ENCODE data around the gene SMOC1. TPM values are rescaled to one million over a fixed set of nuclear protein-coding genes. Genes with fewer than 3 reads are reported as not detected.

Gene SMOC1
- polyA plus RNA-seq, 4 donors: 1.7 to 2.4 (median 2.0) TPM

DNA sequence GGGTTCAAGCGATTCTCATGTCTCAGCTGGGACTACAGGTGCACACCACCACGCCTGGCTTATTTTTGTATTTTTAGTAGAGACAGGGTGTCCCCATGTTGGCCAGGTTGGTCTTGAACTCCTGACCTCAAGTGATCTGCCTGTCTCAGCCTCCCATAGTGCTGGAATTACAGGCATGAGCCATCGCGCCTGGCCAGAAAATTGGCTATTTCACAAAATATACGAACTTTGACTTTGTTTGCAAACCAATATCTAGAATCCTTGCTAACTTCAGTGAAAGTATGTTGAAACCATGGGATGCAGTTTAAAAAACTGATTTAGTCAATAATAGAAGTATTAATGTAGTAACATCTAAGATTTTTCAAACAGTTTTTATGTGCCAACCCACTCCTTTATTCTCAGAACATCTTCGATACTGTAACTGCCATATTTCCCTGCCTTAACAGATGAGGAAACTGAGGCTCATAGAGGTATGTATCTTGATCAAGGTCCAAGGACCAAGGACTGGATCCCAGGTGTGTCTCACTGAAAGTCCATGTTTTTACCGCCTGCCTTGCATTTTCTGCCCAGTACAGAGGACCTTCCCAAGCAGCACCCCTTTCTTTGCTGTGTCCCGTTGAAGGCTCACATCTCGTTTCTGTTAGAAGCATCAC, 54.5 kb downstream of the SMOC1 start:
- no peak for DNase-seq (ENCODE audit: low read depth in 4 of 4, low spot score in 2 of 4)

DNA sequence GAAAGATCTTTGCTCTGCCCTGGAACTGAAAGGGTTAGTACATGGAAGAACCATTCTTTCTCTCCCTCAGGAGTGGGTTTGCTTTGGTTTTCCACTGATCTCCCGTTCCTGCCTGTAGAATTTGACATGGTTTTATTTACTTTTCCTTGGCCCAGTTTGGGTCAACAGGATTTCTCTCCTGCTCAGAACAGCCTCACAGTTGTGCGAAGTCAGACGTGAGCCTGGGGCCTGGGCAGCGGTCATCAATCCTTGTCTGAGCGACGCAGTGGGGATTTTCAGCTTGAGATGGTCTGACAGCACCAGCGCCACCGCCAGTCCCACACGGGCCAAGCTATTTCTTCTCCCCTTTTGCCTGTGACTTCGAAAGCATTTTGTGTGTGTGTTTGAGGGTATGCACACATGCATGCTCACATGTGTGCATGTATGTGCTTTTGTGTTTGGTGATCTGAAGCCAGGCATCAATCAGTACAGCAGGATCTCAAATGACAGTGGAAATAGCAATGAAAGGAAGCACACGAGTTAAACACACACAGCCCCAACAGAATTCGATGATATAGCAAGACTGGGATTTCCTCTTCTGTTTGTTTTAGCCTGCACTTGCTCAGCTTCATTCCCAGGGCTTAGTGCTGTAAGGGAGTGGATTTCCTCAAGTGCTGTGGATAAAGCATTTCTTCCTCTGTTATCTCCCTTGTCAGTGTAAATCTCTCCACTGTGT, 58.3 kb downstream of the SMOC1 start:
- DNase-seq (ENCODE audit: low read depth in 4 of 4, low spot score in 2 of 4): no peak

DNA sequence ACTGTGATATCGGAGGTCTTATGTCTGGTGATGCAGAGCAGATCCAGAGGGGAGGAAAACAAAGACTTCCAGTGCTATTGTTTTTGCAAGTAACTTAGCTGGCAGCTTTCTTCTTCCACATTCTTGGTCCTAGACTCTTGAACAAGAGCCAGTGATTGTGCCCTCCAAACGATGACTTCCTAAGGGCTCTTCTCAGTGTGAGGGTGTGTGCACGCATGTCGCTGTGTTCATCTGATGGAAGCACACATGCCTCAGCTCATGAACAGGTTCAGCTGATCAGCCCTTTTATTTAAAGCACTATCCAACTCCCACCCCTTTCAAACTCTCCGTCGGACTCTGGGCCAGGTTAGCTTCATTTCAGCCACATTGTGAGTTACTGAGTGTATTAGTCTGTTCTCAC, 59.5 kb downstream of the SMOC1 start:
- no peak for DNase-seq (ENCODE audit: low read depth in 4 of 4, low spot score in 2 of 4)

DNA sequence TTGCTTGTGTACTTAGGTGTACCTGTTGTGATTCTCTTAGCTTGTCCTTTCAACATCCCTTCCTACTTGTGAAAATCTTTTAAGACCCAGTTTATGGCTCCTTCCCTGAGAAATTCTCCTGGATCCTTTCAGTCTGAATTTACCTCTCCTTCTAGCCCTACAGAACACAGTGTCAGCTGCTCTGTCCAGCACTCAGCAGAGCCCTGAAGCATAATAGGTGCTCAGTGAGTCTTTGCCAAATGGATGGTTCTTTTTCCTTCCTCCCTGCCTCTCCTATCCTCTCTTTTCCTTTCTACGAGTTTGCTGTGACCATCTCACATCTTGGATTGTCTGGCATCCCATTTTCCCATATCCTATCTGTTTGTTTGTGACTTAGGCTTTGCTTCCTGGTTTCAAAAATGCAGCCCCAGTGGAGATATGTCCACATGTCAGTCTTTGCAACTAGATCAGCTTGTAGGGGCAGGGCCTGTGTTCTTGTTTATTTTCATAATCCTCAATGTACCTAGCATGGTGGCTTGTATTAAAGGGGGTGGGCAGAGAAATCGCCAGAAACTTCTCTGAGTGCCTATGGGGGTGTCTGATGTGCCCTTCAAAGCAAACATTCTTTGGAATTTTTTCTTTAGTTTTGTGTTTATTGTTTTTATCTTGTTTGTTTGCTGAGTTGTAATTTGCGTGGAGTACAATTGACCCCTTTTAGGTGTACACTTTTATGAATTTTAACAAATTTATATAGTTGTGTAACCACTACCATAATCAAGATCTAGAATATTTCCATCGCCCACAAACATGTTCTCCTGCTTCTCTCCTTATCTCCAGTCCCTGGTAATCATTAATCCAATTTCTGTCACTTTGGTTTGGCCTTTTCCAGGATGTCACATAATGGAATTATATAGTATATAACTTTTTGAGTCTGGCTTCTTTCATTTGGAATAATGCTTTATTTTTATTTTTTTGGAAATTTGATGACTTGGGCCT, 62.8 kb downstream of the SMOC1 start:
- no peak for DNase-seq (ENCODE audit: low read depth in 4 of 4, low spot score in 2 of 4)

DNA sequence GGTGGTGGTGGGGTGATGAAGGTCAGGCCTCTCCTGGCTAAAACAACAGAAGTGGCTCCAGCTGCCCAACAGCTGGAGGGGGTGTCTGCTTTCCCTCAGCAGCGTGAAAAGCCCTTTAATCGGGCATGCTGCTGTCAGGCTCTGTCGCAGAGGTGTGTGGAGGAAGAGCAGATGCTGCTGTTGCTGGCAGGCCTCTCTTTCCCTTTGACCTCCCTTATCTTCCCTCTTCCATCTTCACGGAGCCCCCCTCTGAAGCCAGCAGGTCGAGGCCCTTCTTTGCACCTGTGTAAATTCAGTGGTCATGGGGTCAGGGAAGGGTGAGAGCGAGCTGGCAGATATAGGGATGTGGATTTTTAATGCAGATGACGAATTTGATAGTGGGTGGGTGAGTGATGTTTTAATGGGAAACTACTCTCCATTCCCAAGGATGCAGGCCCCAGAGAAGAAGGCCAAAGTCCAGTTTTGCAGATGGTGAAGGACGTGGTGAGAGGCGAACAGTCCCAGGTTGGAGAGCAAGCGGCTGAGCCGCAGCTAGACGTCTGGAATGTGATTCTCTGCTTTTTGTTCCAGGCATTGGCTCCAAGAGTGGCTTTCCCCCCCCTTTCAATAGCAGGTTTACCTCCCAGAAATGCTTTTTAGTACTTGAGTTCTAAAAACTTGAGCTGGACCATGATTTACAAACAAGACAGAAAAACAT, 64.0 kb downstream of the SMOC1 start:
- DNase-seq (ENCODE audit: low read depth in 4 of 4, low spot score in 2 of 4): no peak

DNA sequence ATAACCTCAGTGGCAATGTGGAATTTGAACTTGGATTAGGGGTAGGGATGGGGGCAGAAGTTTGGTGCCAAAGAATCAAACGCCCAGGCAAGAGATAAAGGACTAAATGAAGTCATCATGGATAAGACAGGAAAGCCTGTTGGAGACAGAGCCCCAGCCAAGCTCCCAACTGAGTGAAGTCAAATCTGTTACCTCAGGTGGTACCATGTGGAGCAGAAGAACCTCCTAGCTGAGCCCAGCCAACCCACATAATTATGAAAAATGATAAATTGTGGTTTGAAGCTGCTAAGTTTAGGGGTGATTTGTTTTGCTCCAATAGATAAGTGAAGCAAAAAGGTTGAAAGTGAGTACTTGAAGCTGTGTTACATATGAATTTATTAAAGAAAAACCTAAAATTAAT, 66.1 kb downstream of the SMOC1 start:
- no peak for DNase-seq (ENCODE audit: low read depth in 4 of 4, low spot score in 2 of 4)

DNA sequence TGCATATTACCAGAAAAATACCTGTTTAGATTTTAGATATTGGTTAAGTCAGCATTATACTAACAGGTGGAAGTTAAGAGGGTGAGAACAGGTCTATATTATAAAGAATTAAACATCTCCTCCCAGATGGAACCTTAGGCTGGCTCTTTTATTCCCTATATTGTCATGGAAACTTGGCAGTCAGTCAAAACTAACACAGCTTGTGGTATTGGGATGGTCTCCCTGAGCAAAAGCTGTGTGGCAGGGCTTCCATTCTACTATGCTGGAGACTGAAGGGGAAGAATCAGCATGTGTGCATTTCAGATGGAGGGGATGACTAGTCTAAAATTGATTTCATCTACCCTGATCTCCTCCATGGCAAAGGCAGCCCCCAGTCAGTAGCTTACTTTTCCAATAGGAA, 66.7 kb downstream of the SMOC1 start:
- DNase-seq (ENCODE audit: low read depth in 4 of 4, low spot score in 2 of 4): no peak

DNA sequence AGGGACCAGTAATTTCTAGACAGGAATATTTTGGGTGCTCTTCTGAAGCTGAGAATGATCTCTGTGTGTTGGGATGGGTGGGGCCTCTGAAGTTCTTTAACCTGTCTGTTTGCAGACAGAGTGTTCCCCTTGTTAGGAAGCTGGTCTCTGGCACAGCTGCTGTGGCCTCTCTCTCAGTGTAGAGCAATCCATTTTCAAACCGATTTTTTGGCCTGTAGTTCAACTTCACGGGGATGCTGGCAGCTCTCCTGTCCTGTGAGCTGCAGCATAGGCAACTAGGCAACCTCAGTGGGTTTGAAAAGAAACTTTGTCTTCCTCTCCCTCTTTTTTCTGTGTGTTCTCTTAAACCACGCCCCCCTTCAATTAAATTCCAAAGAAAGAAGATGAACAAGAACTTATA, 69.1 kb downstream of the SMOC1 start:
- no peak for DNase-seq (ENCODE audit: low read depth in 4 of 4, low spot score in 2 of 4)

DNA sequence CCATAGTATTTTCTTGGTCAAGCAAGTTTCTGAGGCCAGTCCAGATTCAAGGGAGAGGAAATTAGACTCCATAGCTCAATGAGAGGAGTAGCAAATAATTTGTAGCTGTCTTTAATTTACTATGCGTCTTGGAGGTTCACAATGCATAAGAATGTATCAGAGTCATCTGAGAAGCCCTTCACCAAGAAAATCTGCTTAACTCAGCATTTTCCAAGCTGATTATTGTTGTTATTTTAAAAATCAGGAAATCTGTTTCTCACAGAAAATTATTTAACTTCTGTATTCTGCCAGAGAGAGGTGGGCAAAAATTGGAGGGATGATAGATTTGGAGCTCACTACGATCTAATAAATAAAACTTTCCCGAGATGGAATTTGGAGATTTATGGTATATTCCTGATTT, 72.0 kb downstream of the SMOC1 start:
- no peak for DNase-seq (ENCODE audit: low read depth in 4 of 4, low spot score in 2 of 4)

DNA sequence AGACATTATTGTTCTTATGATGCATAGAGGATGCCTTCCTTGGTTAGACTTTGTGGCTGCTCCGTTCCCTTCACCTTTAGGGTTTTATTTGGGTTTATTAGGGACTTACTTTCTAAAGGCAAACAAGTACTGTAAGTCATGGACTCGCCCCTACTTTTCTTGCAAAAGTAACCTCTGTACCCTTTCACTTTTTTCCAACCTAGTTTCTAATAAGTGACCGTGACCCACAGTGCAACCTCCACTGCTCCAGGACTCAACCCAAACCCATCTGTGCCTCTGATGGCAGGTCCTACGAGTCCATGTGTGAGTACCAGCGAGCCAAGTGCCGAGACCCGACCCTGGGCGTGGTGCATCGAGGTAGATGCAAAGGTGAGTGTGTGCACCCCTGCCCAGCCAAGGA, 72.7 kb downstream of the SMOC1 start:
- no peak for DNase-seq (ENCODE audit: low read depth in 4 of 4, low spot score in 2 of 4)

DNA sequence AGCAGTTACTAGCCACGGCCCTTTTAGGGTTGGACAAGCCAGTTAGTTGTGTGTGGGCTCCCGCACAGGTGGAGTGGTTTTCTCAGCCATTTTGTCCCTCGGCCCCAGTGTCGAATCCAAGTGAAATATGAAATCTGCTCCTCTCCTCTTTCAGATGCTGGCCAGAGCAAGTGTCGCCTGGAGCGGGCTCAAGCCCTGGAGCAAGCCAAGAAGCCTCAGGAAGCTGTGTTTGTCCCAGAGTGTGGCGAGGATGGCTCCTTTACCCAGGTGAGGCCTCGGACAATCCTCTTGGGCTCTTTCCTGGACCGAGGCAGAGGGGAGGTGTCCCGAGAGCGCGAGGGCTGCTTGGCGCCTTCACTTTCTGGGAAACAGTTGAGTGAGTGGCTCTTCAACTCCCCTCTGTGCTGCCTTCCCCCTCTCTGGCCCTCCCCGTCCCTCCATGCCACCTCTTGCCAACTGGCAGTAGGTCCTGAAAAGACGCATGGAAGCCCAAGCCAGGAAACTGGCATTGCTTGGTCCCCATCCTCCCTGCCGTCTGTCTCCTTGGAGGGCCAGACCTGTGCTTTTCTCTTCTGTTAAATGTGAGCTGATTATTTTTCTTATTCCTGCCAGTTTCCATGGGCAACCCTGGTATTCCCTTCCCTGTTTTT, 74.2 kb downstream of the SMOC1 start:
- no peak for DNase-seq (ENCODE audit: low read depth in 4 of 4, low spot score in 2 of 4)

DNA sequence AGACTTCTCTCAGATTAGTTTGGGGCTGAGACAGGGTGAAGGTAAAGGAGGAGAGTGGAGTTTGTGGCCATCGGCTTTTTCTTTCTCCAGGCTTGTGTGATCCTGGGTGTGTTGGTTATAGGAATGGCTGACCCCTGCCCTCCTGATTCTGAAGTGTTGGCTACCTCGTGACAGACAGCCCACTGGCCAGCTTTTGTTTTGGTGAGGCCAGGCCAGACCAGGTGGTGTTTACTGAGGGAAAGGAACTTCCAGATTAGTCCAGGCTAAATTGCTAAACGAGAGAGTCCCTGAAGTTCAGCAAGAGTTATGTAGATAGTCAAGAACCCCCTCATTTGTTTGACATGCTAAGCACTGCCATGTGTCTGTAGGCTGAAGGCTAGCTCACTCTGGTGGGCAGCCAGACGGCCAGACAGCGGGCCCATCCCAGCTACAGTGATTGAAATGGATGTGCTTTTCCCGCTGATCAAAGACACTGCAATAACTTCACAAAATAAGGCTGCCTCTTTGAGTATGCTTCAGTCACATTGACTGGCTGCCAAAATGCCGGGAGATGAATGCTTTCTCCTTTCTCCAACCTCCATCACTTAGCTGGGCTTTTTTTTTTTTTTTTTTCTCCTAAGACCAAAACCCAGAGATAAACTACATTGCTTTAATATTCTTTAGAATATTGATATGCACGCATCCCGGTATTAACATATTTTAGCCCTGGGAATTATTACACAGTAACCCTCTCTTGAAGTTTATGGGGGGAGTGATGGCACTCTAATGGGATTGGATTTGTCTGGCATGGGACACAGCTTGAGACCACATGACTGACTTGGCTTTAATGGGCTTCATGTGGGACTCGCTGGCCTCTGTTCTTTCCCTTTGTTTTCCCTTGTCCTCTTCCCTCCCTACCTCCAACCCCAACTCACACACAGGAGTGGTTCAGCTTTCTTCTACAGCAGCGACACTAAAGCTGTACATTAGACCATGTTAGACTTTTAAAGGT, 76.9 kb downstream of the SMOC1 start:
- DNase-seq (ENCODE audit: low read depth in 4 of 4, low spot score in 2 of 4): no peak

DNA sequence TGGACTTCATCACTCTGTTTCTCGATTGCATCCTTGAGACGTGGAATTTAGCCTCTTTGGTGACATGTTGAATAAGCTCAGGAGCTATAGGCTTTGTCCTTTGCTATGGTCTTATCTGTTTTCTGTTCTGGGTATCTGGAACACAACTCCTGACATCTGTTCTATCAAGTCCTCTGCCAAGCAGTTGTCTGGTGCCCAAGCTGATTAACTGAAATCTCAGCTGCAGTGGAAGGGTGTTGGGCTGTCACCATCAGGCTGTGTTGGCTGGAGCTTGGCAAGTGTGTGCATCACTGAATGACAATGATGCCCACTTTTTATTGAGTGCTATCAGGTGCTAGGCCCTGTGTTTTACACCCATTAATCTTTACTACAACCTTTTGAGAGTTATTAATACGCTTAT, 77.8 kb downstream of the SMOC1 start:
- no peak for DNase-seq (ENCODE audit: low read depth in 4 of 4, low spot score in 2 of 4)

DNA sequence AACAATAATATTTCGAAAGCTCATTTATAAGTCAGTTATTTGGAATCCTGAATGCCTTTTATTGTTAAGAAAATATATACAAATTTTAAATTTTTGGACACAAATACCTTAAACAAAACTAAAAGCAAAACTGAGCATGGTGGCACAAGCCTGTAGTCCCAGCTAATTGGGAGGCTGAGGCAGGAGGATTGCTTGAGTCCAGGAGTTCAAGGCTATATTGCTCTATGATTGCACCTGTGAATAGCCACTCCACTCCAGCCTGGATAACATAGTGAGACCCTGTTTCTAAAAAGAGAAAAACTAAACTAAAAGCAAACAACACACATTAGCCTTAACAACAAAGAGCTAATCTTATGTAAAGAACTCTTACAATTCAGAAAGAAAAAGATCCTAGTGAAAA, 78.8 kb downstream of the SMOC1 start:
- no peak for DNase-seq (ENCODE audit: low read depth in 4 of 4, low spot score in 2 of 4)

DNA sequence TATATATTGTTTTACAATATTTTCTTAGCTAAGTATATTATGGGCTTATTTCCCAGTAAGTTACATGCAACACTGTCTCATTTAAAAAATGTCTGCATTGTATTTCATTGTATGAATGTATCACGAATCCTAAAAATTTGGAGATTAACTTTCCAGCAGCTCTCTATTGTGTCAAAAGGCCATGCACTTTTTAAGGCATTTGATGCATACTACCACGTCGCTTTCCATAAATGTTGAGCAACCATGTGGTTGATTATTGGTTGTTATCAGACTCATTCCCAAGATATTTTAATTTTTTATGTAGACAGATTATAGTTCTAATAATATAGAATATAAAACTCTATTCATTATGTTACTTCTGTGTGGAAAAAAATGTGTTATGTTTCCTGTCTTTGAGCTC, 79.9 kb downstream of the SMOC1 start:
- DNase-seq (ENCODE audit: low read depth in 4 of 4, low spot score in 2 of 4): no peak

DNA sequence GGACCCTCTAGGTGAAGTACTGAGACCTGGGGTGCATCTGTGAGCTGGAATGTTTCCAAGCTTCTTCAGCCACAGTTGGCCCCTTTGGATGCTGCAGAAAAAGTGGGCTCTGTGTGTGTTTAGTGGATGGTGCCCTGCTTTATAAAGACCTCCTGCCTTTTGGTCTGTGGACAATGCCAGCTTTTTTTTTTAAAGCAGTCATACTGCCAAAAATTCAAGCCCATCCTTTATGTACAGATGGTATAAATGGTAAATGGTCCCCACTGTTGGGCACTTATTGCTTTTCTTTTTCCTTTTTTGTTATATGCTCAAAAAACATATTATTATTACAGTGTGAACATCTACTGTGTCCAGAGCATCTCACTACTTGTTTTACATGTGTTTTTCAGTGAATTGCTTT, 81.1 kb downstream of the SMOC1 start:
- DNase-seq (ENCODE audit: low read depth in 4 of 4, low spot score in 2 of 4): no peak

DNA sequence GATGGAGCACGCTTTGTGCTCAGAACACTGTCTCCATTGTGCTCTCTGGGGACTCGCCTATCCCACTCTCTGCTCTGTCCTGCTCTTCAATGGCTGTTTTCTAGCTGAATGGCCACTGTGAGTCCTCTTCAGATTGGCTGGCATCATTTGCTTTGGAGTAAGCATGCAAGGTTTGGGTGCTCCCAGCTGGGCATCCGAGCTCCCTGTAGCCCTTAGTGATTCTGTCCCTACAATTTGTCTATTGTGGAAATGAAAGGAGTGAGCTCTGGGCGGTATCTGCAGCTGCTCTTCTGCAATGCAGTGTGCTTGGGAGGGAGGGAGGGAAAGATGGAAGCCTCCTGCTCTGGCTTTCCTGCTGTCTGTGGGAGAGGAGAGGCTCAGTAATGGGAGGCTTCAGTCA, 84.8 kb downstream of the SMOC1 start:
- DNase-seq (ENCODE audit: low read depth in 4 of 4, low spot score in 2 of 4): no peak

DNA sequence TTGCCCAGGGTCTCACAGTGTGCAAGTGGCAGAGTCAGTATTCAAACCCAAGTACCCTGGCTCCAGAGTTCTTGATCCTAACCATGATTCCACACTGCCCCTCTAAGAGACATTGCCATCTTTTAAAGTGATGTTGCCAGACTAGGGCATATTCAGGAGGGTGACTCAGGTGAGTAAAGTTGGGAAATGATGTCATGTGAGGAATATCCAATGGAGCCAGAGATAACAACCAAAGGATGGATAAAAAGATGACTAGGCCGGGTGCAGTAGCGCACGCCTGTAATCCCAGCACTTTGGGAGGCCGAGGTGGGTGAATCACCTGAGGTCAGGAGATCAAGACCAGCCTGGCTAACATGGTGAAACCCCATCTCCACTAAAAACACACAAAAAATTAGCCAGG, 85.6 kb downstream of the SMOC1 start:
- DNase-seq (ENCODE audit: low read depth in 4 of 4, low spot score in 2 of 4): no peak

DNA sequence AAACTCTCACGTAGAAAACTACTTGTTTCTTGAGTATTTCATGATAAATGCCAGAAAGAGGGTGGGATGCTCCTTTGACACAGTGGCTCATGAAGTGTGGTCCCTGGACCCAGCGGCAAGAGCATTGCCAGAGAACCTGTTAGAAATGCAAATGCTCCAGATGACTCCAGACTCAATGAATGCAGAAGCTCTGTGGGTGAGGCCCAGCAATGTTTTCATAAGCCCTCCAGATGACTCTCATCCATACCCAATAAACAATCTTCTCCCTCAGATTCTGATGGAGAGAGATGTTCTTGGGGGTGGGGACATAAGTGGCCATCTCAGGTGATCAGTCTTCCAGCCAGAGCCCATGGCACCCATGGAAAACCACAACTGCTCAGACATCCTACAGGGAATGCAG, 88.9 kb downstream of the SMOC1 start:
- DNase-seq (ENCODE audit: low read depth in 4 of 4, low spot score in 2 of 4): no peak
